ENCODE measurements around the gene SNRNP70.
"Not testable (repeated sequence)": the region's sequence is repeated elsewhere in the genome, so short reads cannot be mapped to it uniquely, and the experiment has no call there.

SNRNP70 gene

GRCh38 chr19:49119411-49120324 is 34.4 kb downstream of the SNRNP70 start, which contains the start of gene PPFIA3:
Gene PPFIA3, plus strand, starts transcription at chr19:49119544. Its CDS starts 8,330 bp downstream, at chr19:49127874.
- DNase-seq (ENCODE audit: low read depth in 2 of 2): no peak

DNA sequence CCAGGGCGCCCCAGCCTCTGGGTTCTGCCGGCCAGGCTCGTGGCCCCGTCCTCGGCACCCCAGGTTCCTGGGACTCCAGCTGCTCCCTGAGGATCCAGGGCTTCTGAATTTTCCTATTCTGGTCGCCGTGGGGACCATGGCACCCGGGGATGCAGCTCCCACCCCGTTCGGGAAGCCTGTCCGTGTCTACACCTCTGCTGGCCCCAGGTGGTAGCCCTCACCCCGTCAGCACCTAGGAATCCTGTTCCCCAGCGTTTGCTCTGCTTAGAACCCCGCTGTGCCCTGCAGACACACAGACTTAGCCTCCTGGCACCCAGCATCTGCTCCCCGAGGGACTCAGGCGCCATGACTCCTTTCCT is 35.1 kb downstream of the SNRNP70 start:
- no peak for DNase-seq (ENCODE audit: low read depth in 2 of 2)

GRCh38 chr19:49120868-49121267 is 35.6 kb downstream of the SNRNP70 start:
- no peak for DNase-seq (ENCODE audit: low read depth in 2 of 2)

- DNase-seq (ENCODE audit: low read depth in 2 of 2): not testable (repeated sequence)
Measured at GRCh38 chr19:49121841-49122240, 36.6 kb downstream of the SNRNP70 start.

- DNase-seq (ENCODE audit: low read depth in 2 of 2): not testable (repeated sequence)
Measured at GRCh38 chr19:49123285-49123684, 38.0 kb downstream of the SNRNP70 start.

DNA sequence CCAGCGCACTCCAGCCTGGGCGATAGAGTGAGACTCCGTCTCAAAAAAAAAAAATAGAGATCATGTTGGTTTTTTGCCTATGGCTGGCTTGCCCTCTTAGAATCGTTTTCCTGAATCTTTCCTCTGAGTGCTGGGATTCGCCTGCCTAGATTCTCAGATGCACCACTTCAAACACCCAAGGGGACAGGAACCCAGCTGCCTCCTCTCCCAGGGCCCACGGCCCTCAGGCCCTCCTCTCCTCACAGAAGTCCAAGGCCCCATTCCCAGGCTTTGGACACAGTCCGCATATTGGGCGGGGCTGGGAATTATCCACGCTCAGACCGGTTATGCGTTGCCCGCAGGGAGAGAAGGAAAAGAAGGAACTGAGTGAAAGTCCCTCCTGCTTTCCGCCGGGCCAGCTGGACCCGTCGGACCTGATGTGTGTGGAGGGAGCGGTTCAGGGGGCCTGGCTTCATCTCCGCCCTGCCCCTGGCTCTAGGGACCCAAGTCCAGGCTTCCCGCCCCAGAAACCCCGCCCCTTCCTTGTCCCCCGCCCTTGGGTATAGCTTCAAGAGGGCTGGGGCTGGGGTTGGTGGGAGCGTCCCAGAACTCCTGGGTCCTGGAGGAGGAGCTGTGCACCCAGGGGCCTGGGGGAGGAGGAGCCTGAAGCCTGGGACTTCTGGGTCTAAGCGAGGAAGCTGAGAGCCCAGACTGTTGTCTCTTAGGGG is 39.9 kb downstream of the SNRNP70 start:
- DNase-seq (ENCODE audit: low read depth in 2 of 2): no peak

DNA sequence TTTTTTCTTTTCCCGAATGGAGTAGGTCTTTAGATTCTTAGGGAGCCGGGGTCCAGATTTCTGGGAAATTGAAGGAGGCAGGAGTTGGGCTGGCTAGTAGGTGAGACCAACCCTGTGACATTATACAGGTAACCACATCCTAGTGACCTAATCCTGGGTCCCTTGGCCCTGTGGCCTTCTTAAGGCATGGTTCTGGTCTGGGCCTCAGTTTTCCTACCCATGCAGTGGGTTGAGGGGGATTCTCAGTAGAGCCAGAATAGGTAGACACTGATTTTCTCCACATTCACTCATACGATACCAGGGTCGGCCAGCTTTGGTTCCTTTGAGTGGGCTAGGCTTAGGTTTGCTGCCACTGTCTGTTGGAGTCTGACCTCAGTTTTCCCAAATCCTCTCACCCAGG is 41.3 kb downstream of the SNRNP70 start:
- no peak for DNase-seq (ENCODE audit: low read depth in 2 of 2)

DNA sequence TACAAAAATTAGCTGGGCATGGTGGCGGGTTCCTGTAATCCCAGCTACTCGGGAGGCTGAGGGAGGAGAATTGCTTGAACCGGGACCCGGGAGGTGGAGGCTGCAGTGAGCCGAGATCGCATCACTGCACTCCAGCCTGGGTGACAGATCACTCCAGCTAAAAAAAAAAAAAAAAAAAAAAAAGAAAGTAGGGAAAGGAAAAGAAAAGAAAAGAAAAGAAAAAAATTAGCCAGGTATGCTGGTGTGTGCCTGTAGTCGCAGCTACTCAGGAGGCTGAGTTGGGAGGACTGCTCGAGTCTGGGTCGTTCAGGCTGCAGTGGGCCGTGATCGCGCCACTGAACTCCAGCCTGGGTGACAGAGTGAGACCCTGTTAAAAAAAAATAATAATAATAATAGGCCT is 42.0 kb downstream of the SNRNP70 start:
- not testable (repeated sequence) for DNase-seq (ENCODE audit: low read depth in 2 of 2)

GRCh38 chr19:49127674-49128544 is 42.7 kb downstream of the SNRNP70 start:
- DNase-seq (ENCODE audit: low read depth in 2 of 2): peak; percentile 89

DNA sequence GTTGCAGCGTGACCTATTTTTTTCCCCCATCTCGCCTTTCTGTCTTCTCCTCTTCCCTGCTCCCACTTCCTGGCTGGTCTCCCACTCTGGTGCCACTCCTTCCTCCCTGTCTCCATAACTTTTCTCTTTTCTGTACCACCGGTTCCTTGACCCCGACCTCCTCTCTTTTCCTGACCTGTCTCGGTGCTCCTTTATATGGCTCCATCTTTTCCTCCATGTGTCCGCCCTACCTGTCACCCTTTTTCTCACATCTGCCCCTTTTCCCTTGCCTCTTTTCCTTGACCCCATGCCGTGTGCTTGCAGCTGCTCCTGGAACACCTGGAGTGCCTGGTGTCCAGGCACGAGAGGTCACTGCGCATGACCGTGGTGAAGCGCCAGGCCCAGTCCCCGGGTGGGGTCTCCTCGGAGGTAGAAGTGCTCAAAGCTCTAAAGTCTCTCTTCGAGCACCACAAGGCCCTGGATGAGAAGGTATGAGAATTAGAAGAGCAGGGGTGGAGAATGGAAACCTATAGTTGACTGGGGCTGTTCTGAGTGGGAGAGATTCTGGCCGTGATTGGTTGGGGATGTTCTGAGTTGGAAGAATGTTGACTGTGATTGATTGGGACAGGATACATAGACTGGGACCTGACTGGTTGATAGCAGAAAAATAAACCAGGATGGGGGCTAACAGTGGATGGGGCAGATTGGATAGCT is 43.4 kb downstream of the SNRNP70 start:
- no peak for DNase-seq (ENCODE audit: low read depth in 2 of 2)

GRCh38 chr19:49129238-49129583 is 44.0 kb downstream of the SNRNP70 start:
- no peak for DNase-seq (ENCODE audit: low read depth in 2 of 2)

DNA sequence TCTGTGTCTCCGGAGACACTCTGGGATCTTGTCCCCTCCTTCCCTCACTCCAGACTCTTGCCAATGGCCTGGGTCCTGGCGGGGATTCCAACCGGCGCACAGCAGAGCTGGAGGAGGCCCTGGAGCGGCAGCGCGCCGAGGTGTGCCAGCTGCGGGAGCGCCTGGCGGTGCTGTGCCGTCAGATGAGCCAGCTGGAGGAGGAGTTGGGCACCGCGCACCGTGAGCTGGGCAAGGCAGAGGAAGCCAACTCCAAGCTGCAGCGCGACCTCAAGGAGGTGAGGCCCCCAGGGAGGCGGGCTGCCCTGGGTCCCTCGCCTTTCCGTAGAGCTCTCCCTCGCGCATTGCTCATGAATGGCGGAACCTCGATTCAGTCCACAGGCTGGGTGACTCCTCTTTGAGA is 45.1 kb downstream of the SNRNP70 start:
- no peak for DNase-seq (ENCODE audit: low read depth in 2 of 2)

GRCh38 chr19:49132974-49133609 is 47.8 kb downstream of the SNRNP70 start:
- DNase-seq (ENCODE audit: low read depth in 2 of 2): no peak

- DNase-seq (ENCODE audit: low read depth in 2 of 2): no peak
Measured at GRCh38 chr19:49133621-49134454, 48.6 kb downstream of the SNRNP70 start.

DNA sequence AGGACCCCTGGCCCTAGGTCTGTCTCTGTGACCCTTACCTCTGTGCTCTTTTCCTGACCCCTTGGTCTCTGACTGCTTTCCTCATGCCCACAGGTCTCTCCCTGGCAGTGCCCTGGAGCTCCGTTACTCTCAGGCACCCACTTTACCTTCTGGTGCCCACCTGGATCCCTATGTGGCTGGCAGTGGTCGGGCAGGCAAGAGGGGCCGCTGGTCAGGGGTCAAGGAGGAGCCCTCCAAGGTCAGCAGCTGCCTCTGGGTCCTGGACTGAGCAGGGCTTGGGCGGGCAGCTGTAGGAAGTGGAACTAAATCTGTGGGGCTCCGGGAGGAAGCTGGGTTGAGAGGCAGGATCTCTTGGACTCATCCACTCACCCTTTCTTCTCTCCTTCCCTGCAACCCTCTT is 50.4 kb downstream of the SNRNP70 start:
- no peak for DNase-seq (ENCODE audit: low read depth in 2 of 2)

GRCh38 chr19:49136771-49137171 is 51.5 kb downstream of the SNRNP70 start:
- DNase-seq (ENCODE audit: low read depth in 2 of 2): no peak

DNA sequence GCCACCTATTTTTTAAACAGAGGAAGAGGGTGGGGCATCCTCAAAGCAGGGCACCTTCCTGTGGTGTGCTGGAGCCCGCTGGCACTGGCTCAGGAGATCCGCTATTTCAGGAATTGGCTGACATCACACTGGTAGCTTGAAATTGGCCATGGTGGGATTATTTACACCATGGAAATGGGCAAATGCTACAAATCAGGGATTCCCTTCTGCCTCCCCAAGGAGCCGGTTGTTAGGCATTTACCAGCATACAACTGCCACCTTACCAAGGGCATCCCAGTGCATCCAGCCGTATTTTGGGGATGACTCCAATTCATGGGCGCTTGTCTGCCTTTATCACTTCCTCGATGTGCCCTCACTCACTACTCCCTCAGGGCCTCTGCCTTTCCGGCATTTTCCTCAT is 55.7 kb downstream of the SNRNP70 start:
- DNase-seq (ENCODE audit: low read depth in 2 of 2): no peak

GRCh38 chr19:49141352-49141751 is 56.1 kb downstream of the SNRNP70 start:
- DNase-seq (ENCODE audit: low read depth in 2 of 2): no peak

- DNase-seq (ENCODE audit: low read depth in 2 of 2): no peak
Measured at GRCh38 chr19:49142866-49143335, 57.6 kb downstream of the SNRNP70 start.
